ENCODE data around the gene DOK1.
A peak's percentile ranks its signal among the peaks of the same experiment; 100 is the strongest.

DOK1 gene

DNA sequence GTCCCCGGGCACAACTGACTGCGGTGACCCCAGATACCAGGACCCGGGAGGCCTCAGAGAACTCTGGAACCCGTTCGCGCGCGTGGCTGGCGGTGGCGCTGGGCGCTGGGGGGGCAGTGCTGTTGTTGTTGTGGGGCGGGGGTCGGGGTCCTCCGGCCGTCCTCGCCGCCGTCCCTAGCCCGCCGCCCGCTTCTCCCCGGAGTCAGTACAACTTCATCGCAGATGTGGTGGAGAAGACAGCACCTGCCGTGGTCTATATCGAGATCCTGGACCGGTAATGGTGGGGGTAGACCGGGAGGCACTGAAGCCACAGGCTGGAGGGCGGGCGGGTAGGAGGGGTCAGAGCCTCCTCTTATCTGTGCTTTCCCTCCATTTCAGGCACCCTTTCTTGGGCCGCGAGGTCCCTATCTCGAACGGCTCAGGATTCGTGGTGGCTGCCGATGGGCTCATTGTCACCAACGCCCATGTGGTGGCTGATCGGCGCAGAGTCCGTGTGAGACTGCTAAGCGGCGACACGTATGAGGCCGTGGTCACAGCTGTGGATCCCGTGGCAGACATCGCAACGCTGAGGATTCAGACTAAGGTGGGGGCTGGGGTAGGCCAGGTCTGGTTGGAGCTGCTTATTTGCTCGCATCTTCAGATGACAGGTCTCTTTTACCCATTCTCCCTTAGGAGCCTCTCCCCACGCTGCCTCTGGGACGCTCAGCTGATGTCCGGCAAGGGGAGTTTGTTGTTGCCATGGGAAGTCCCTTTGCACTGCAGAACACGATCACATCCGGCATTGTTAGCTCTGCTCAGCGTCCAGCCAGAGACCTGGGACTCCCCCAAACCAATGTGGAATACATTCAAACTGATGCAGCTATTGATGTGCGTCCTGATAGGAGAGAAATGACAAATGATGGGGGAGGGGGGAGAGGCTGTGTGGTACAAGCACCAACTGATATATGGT, 24.0 kb upstream of the DOK1 start:
- peak overlapping the region; percentile 65 for H2AFZ ChIP-seq (ENCODE audit: low read depth)
- no peaks in the 10 kb centered on the region for H3K27me3 ChIP-seq (ENCODE audit: insufficient read depth, low read depth)
- H3K4me2 ChIP-seq = peak overlapping the region; percentile 90
- H3K27ac ChIP-seq = peak overlapping the region; percentile 71
- peak overlapping the region; percentile 72 for H3K4me3 ChIP-seq (IDR thresholded peaks at IDR 0.05; ENCODE audit: insufficient read depth, low read depth, low read length)
- peak overlapping the region; percentile 91 for H3K9ac ChIP-seq
- H3K79me2 ChIP-seq (ENCODE audit: insufficient read depth, low read depth) = peaks cover 30% of the 10 kb centered on the region
- H3K36me3 ChIP-seq (ENCODE audit: insufficient read depth) = peaks cover 4% of the 10 kb centered on the region; the same call in 1 of the 2 replicates
- no peaks in the 10 kb centered on the region for H4K20me1 ChIP-seq (ENCODE audit: insufficient read depth)
- TF ChIP-seq, protein P1, sequence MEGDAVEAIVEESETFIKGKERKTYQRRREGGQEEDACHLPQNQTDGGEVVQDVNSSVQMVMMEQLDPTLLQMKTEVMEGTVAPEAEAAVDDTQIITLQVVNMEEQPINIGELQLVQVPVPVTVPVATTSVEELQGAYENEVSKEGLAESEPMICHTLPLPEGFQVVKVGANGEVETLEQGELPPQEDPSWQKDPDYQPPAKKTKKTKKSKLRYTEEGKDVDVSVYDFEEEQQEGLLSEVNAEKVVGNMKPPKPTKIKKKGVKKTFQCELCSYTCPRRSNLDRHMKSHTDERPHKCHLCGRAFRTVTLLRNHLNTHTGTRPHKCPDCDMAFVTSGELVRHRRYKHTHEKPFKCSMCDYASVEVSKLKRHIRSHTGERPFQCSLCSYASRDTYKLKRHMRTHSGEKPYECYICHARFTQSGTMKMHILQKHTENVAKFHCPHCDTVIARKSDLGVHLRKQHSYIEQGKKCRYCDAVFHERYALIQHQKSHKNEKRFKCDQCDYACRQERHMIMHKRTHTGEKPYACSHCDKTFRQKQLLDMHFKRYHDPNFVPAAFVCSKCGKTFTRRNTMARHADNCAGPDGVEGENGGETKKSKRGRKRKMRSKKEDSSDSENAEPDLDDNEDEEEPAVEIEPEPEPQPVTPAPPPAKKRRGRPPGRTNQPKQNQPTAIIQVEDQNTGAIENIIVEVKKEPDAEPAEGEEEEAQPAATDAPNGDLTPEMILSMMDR (conservative IDR thresholded peaks at IDR 0.05; ENCODE audit: low read depth, low read length) = no peak
- H3K4me1 ChIP-seq (ENCODE audit: low read depth, poor library complexity, severe bottlenecking) = peaks cover 22% of the 10 kb centered on the region

DNA sequence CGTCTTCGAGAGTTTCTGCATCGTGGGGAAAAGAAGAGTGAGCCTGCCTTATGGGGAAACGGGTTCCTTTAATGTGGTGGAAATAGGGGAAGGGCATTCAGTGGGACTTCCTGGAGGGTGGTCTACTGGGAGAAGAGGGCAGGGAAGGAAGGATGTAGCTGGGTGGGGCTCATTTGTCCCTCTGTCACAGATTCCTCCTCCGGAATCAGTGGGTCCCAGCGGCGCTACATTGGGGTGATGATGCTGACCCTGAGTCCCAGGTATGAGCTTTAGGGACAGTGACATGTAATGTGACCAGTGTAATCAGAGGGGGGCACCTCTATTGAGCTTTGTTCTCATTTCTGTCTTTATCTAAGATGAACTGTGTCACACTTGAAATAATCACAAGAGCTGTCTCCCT, 22.9 kb upstream of the DOK1 start:
- no peak overlapping the region for H2AFZ ChIP-seq (ENCODE audit: low read depth)
- H3K36me3 ChIP-seq (ENCODE audit: insufficient read depth) = peaks cover 2% of the 10 kb centered on the region; the same call in 1 of the 2 replicates
- H3K27me3 ChIP-seq (ENCODE audit: insufficient read depth, low read depth) = no peaks in the 10 kb centered on the region
- H3K4me2 ChIP-seq = peak overlapping the region; percentile 90; the same call in 1 of the 2 replicates
- H3K79me2 ChIP-seq (ENCODE audit: insufficient read depth, low read depth) = peaks cover 30% of the 10 kb centered on the region
- no peak overlapping the region for H3K4me3 ChIP-seq (IDR thresholded peaks at IDR 0.05; ENCODE audit: insufficient read depth, low read depth, low read length)
- TF ChIP-seq, protein P1 (conservative IDR thresholded peaks at IDR 0.05; ENCODE audit: low read depth, low read length) = no peak
- H3K4me1 ChIP-seq (ENCODE audit: low read depth, poor library complexity, severe bottlenecking) = peaks cover 22% of the 10 kb centered on the region
- H3K9ac ChIP-seq = no peak overlapping the region
- no peaks in the 10 kb centered on the region for H4K20me1 ChIP-seq (ENCODE audit: insufficient read depth)
- H3K27ac ChIP-seq = no peak overlapping the region

DNA sequence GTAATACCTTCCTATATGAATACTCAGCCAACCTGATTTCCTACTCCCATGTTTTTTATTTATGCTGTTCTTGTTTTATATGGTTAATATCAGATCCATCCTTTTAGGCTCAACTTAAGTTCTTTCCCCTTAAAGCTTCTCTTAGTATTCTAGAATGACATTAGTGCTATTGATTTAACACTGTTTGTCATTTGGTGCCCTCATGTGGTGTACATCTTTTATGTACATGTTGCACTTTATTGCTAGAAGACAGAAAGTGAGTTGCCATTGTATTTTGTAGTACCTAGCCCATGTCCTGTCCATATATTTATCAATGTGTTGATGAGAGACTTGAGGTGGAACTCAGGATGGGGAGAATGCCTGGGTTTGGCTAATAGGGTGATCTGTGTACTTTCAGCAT, 22.3 kb upstream of the DOK1 start:
- H3K4me1 ChIP-seq (ENCODE audit: low read depth, poor library complexity, severe bottlenecking) = peaks cover 22% of the 10 kb centered on the region
- H3K4me3 ChIP-seq (IDR thresholded peaks at IDR 0.05; ENCODE audit: insufficient read depth, low read depth, low read length) = no peak overlapping the region
- no peaks in the 10 kb centered on the region for H3K27me3 ChIP-seq (ENCODE audit: insufficient read depth, low read depth)
- peaks cover 30% of the 10 kb centered on the region for H3K79me2 ChIP-seq (ENCODE audit: insufficient read depth, low read depth)
- H4K20me1 ChIP-seq (ENCODE audit: insufficient read depth) = no peaks in the 10 kb centered on the region
- no peak overlapping the region for H3K9ac ChIP-seq
- no peak overlapping the region for H3K4me2 ChIP-seq
- no peak overlapping the region for H2AFZ ChIP-seq (ENCODE audit: low read depth)
- H3K36me3 ChIP-seq (ENCODE audit: insufficient read depth) = no peaks in the 10 kb centered on the region; the same call in 1 of the 2 replicates
- no peak overlapping the region for H3K27ac ChIP-seq
- TF ChIP-seq, protein P1 (conservative IDR thresholded peaks at IDR 0.05; ENCODE audit: low read depth, low read length) = peak; percentile 51; the same call in 1 of the 2 replicates

DNA sequence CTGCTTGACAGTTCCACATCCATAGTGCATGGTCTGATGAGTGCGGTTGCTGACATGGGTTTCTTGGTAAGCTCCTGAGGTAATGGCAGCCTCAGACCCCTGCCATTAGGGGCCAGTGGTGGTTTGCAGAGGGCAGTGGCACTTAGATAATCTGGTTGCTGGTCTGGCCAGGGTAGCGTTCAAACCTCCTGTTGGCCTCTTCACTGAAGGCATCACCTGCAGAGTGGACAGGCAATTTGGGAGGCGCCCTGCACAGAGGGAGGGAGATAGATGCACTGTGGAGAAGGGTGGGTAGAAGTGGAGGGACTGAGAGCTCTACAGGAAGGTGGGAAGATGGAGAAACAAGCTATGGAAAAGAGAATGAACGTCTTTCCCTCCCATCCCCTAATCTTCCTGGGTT, 21.1 kb upstream of the DOK1 start:
- Histone ChIP-seq H3K36me3 (ENCODE audit: insufficient read depth) (no peaks in the 10 kb centered on the region), H3K9ac (no peak overlapping the region), H3K4me3 (IDR thresholded peaks at IDR 0.05; ENCODE audit: insufficient read depth, low read depth, low read length) (no peak overlapping the region), H3K4me1 (ENCODE audit: low read depth, poor library complexity, severe bottlenecking) (peaks cover 13% of the 10 kb centered on the region), H3K79me2 (ENCODE audit: insufficient read depth, low read depth) (peaks cover 18% of the 10 kb centered on the region), H3K27ac (no peak overlapping the region), H2AFZ (ENCODE audit: low read depth) (no peak overlapping the region), H3K4me2 (no peak overlapping the region), H3K27me3 (ENCODE audit: insufficient read depth, low read depth) (no peaks in the 10 kb centered on the region; the same call in 1 of the 2 replicates), H4K20me1 (ENCODE audit: insufficient read depth) (no peaks in the 10 kb centered on the region)
- TF ChIP-seq, protein P1 (conservative IDR thresholded peaks at IDR 0.05; ENCODE audit: low read depth, low read length) = no peak
